ENCODE data around the gene SLC25A30. TPM values are rescaled to one million over a fixed set of nuclear protein-coding genes. Genes with fewer than 3 reads are reported as not detected.
"Not testable (repeated sequence)": the region's sequence is repeated elsewhere in the genome, so short reads cannot be mapped to it uniquely, and the experiment has no call there.

The SLC25A30 gene
- total and polyA plus RNA-seq, 8 donors, result 2.9 to 51.9 (median 7.3) TPM

GRCh38 chr13:45349438-45349837, 68.7 kb downstream of the SLC25A30 start:
- DNase-seq, result no peak
- H3K4me1 ChIP-seq, result no peaks in the 10 kb centered on the region
- TF ChIP-seq POLR2A (IDR thresholded peaks at IDR 0.05) (no peak), EP300 (IDR thresholded peaks at IDR 0.05) (no peak), POLR2AphosphoS5 (IDR thresholded peaks at IDR 0.05) (no peak)
- TF ChIP-seq, protein P1, sequence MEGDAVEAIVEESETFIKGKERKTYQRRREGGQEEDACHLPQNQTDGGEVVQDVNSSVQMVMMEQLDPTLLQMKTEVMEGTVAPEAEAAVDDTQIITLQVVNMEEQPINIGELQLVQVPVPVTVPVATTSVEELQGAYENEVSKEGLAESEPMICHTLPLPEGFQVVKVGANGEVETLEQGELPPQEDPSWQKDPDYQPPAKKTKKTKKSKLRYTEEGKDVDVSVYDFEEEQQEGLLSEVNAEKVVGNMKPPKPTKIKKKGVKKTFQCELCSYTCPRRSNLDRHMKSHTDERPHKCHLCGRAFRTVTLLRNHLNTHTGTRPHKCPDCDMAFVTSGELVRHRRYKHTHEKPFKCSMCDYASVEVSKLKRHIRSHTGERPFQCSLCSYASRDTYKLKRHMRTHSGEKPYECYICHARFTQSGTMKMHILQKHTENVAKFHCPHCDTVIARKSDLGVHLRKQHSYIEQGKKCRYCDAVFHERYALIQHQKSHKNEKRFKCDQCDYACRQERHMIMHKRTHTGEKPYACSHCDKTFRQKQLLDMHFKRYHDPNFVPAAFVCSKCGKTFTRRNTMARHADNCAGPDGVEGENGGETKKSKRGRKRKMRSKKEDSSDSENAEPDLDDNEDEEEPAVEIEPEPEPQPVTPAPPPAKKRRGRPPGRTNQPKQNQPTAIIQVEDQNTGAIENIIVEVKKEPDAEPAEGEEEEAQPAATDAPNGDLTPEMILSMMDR (IDR thresholded peaks at IDR 0.05), result no peak
- intact Hi-C loops (cut with DNase I; ENCODE audit: low total_unique reads), result no loop called here
- H3K27ac ChIP-seq, result no peak overlapping the region
- 57 to 81% (median 70%) methylated on average over 2 of the region's 2 CpGs for WGBS, 5 donors
- no peaks in the 10 kb centered on the region for H3K9me3 ChIP-seq
- H3K4me3 ChIP-seq, result no peak overlapping the region
- peaks cover 32 to 99% (median 95%) of the 10 kb centered on the region in 4 donors for H3K36me3 ChIP-seq
- no peaks in the 10 kb centered on the region for H3K27me3 ChIP-seq

GRCh38 chr13:45344064-45344463, 74.1 kb downstream of the SLC25A30 start:
- 94 to 98% (median 97%) methylated on average over 8 of the region's 8 CpGs for WGBS, 5 donors
- Histone ChIP-seq H3K4me1 (peaks cover 15 to 29% (median 19%) of the 10 kb centered on the region in 4 donors), H3K36me3 (peaks cover 29 to 58% (median 56%) of the 10 kb centered on the region in 4 donors)
- H3K27ac ChIP-seq; H3K9me3 ChIP-seq; DNase-seq; intact Hi-C loops (cut with DNase I; ENCODE audit: low total_unique reads); H3K27me3 ChIP-seq; H3K4me3 ChIP-seq: not testable (repeated sequence)

Other genes starting within 250 kb of the SLC25A30 start
- not detected for gene KCTD4, start 217.3 kb downstream of the SLC25A30 start, total RNA-seq
- gene KCTD4, start 217.3 kb downstream of the SLC25A30 start, polyA plus RNA-seq, result under 1 TPM in 1 of 3 donors, not detected in 2; 0.10 TPM
- 1,000 to 10,000 TPM; 1,648 to 4,994 (median 2,507) TPM for gene TPT1, start 77.2 kb downstream of the SLC25A30 start, total RNA-seq
- over 10,000 TPM in 2 of 3 donors, 1,000 to 10,000 TPM in 1; 7,500 to 11,714 (median 10,124) TPM for gene TPT1, start 77.2 kb downstream of the SLC25A30 start, polyA plus RNA-seq
- gene COG3, start 46.6 kb upstream of the SLC25A30 start, total RNA-seq, result 100 to 1,000 TPM in 3 of 5 donors, 10 to 100 TPM in 2; 27.2 to 442 (median 101) TPM
- gene COG3, start 46.6 kb upstream of the SLC25A30 start, polyA plus RNA-seq, result 10 to 100 TPM; 10.4 to 11.0 (median 10.7) TPM
- not detected for gene ERICH6B, start 197.4 kb upstream of the SLC25A30 start, total RNA-seq
- gene ERICH6B, start 197.4 kb upstream of the SLC25A30 start, polyA plus RNA-seq, result not detected

All from stomach (tissue), 9 donors.